Esophagus muscularis mucosa (tissue), 4 donors: ENCODE results near the gene ABHD12B. TPM values are rescaled to one million over a fixed set of nuclear protein-coding genes. Genes with fewer than 3 reads are reported as not detected.

Experiments used
- DNase-seq: peaks from one replicate; pipeline ENCODE4 v3.0.0-alpha.2; 2017; ENCODE audit errors: extremely low spot score
- H3K27ac ChIP-seq, 4 donors: fragments of 200-600 bp; sonication (generic); replicated peaks in 1 of 4; 1 replicate in 3 of 4; 2 replicates in 1 of 4; pipeline ENCODE4 v1.5.1; 2016 to 2019; ENCODE audit warnings: mild to moderate bottlenecking in 1 of 4
- H3K27me3 ChIP-seq, 4 donors: fragments of 200-600 bp; sonication (generic); one replicate each; pipeline versions ENCODE4 v1.5.1 to v1.6.0; 2016 to 2019
- H3K36me3 ChIP-seq, 4 donors: fragments of 200-600 bp; sonication (generic); one replicate each; pipeline ENCODE4 v1.5.1; 2016 to 2019
- H3K4me1 ChIP-seq, 4 donors: fragments of 200-600 bp; sonication (generic); one replicate each; pipeline ENCODE4 v1.5.1; 2016 to 2019
- H3K4me3 ChIP-seq, 4 donors: fragments of 200-600 bp; sonication (generic); 1 replicate in 2 of 4; 2 replicates in 2 of 4; pipeline ENCODE4 v1.5.1; 2016 to 2019; ENCODE audit warnings: mild to moderate bottlenecking in 4 of 4, moderate library complexity in 1 of 4
- H3K9me3 ChIP-seq, 4 donors: fragments of 200-600 bp; sonication (generic); 1 replicate in 3 of 4; 2 replicates in 1 of 4; pipeline ENCODE4 v1.5.1; 2016 to 2019
- CTCF ChIP-seq, 3 experiments: fragments of 200-600 bp in 2 of 3; fragments of 450-650 bp in 1 of 3; sonication (generic) in 2 of 3; IDR thresholded peaks; one replicate each; pipeline ENCODE4 v1.5.1; 2017 to 2019; ENCODE audit warnings: antibody characterized with exemption in 3 of 3, mild to moderate bottlenecking in 2 of 3, moderate library complexity in 1 of 3
- EP300 ChIP-seq: sonication (generic); formaldehyde crosslinking; IDR thresholded peaks from one replicate; pipeline ENCODE4 v1.6.1; 2017; ENCODE audit warnings: antibody characterized with exemption
- POLR2A ChIP-seq: fragments of 450-650 bp; IDR thresholded peaks from one replicate; pipeline ENCODE4 v1.6.1; 2017; ENCODE audit warnings: antibody characterized with exemption, moderate library complexity, mild to moderate bottlenecking, low read depth
- POLR2AphosphoS5 ChIP-seq, 2 donors: sonication (generic); formaldehyde crosslinking; IDR thresholded peaks; one replicate each; pipeline ENCODE4 v1.6.1; 2017; ENCODE audit warnings: antibody characterized with exemption in 2 of 2
- WGBS: methylation state at CpG from one replicate; pipeline ENCODE4 v1.1.5; 2018; 5-methylcytosine and 5-hydroxymethylcytosine counted together
- intact Hi-C: fragments of 100-400 bp; cut with DNase I; formaldehyde crosslinking; loops from one replicate; pipeline ENCODE4 v1.15.1; 2023
- total RNA-seq, 4 donors: library from RNA; depleted of rRNA; stranded (reverse); fragments of >200 nt; gene quantifications; one replicate each; pipeline versions ENCODE4 v1.1.0 to v1.2.1, GENCODE V29; 2016

ABHD12B gene
- total RNA-seq, 4 donors from 2014 or later = not detected

DNA sequence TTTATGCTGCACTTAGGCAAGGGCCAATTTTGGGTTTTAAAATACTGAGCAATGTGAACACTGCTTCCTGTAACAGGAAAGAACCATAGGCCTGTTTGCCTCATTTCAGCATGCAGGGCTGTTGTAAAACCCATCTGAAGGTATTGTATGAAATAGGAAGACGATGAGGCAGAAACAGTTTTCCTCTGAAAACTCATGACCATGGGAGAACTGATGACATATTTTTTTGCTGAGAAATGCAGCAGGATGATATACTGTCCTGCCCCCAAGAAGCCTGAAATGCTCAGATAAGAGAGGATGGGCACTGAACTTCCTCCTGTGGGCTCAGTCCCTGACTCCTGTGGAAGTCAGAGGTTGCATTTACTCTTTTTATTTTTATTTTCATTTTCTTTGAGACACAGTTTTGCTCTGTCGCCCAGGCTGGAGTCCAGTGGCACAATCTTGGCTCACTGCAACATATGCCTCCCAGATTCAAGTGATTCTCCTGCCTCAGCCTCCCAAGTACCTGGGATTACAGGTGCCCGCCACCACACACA lies 55.1 kb downstream of the ABHD12B start:
- H3K9me3 ChIP-seq = no peaks in the 10 kb centered on the region
- no peaks in the 10 kb centered on the region for H3K4me1 ChIP-seq
- intact Hi-C loops = no loop called here
- no peak overlapping the region for H3K4me3 ChIP-seq
- H3K36me3 ChIP-seq = peaks cover 0 to 49% (median 22%) of the 10 kb centered on the region in 4 donors
- no peak overlapping the region for H3K27ac ChIP-seq
- DNase-seq = peak; percentile 62
- H3K27me3 ChIP-seq = no peaks in the 10 kb centered on the region
- TF ChIP-seq POLR2AphosphoS5 (IDR thresholded peaks at IDR 0.05) (no peak), POLR2A (no peak), EP300 (no peak), CTCF (IDR thresholded peaks at IDR 0.05) (no peak)
- 76% methylated on average over 3 of the region's 3 CpGs for WGBS

DNA sequence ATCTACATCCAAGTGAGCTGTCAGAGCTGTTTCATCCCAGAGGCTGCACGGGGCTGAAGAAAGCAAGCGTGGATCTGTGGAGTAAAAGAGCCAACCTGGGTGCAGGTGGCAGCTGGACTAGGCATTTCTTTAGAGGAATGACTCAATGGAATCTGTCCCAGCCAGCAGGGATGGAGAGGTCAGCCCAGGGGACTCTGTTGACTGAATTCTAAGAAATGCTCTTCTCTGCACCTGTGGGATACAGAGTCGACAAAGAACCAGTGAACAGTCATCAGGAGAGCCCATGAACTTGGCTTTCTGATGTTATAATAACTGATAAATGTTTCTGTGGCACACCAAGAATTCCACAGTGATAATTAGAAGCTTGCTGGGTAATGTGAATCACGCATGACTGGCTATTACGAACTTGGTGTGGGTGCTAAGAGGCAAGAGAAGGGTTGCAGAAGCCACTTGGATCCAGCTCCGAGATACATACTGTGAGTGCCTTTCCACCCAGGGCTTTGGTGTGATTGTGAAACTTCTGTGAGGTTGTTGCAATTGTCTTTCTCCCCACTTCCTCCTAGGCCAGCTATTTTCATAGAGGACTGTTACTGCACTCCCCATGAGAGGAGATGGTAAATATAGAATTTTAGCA lies 56.3 kb downstream of the ABHD12B start:
- WGBS = 87% methylated on average over 6 of the region's 6 CpGs
- Histone ChIP-seq H3K9me3 (no peaks in the 10 kb centered on the region), H3K27me3 (no peaks in the 10 kb centered on the region), H3K4me3 (no peak overlapping the region), H3K27ac (no peak overlapping the region), H3K36me3 (peaks cover 0 to 46% (median 19%) of the 10 kb centered on the region in 4 donors), H3K4me1 (no peaks in the 10 kb centered on the region)
- peak; percentile 80 for DNase-seq
- intact Hi-C loops = no loop called here
- TF ChIP-seq CTCF (IDR thresholded peaks at IDR 0.05) = no peak
- no peak for TF ChIP-seq POLR2AphosphoS5 (IDR thresholded peaks at IDR 0.05)
- no peak for TF ChIP-seq POLR2A
- TF ChIP-seq EP300 = no peak

GRCh38 chr14:50929506-50929905 lies 57.7 kb downstream of the ABHD12B start:
- DNase-seq = no peak
- H3K4me1 ChIP-seq = no peaks in the 10 kb centered on the region
- no peak overlapping the region for H3K27ac ChIP-seq
- TF ChIP-seq POLR2AphosphoS5 (IDR thresholded peaks at IDR 0.05) (no peak), CTCF (IDR thresholded peaks at IDR 0.05) (no peak)
- peaks cover 0 to 48% (median 15%) of the 10 kb centered on the region in 4 donors for H3K36me3 ChIP-seq
- no peaks in the 10 kb centered on the region for H3K27me3 ChIP-seq
- H3K4me3 ChIP-seq = no peak overlapping the region
- WGBS = 91% methylated on average over 2 of the region's 2 CpGs
- no peaks in the 10 kb centered on the region for H3K9me3 ChIP-seq
- intact Hi-C loops = no loop called here

- H3K9me3 ChIP-seq = no peaks in the 10 kb centered on the region
- intact Hi-C loops = no loop called here
- H3K36me3 ChIP-seq = peaks cover 0 to 61% (median 15%) of the 10 kb centered on the region in 4 donors
- no peak overlapping the region for H3K27ac ChIP-seq
- no peaks in the 10 kb centered on the region for H3K27me3 ChIP-seq
- WGBS = 96% methylated on average over 3 of the region's 3 CpGs
- TF ChIP-seq CTCF (IDR thresholded peaks at IDR 0.05) (no peak), EP300 (no peak), POLR2A (no peak), POLR2AphosphoS5 (IDR thresholded peaks at IDR 0.05) (no peak)
- no peak overlapping the region for H3K4me3 ChIP-seq
- no peak for DNase-seq
- no peaks in the 10 kb centered on the region for H3K4me1 ChIP-seq
Measured at GRCh38 chr14:50931559-50931958, 59.7 kb downstream of the ABHD12B start.

GRCh38 chr14:50932156-50932555 lies 60.3 kb downstream of the ABHD12B start:
- Histone ChIP-seq H3K4me1 (no peaks in the 10 kb centered on the region), H3K27me3 (no peaks in the 10 kb centered on the region), H3K27ac (no peak overlapping the region), H3K9me3 (no peaks in the 10 kb centered on the region), H3K4me3 (no peak overlapping the region), H3K36me3 (peaks cover 0 to 61% (median 15%) of the 10 kb centered on the region in 4 donors)
- intact Hi-C loops = no loop called here
- 60% methylated on average over 1 of the region's 1 CpG for WGBS
- no peak for DNase-seq
- no peak for TF ChIP-seq POLR2A
- no peak for TF ChIP-seq POLR2AphosphoS5 (IDR thresholded peaks at IDR 0.05)
- no peak for TF ChIP-seq CTCF (IDR thresholded peaks at IDR 0.05)
- no peak for TF ChIP-seq EP300
